Osteocyte (in vitro differentiated cells): ENCODE data around the gene FOXC1. TPM values are rescaled to one million over a fixed set of nuclear protein-coding genes. Genes with fewer than 3 reads are reported as not detected.

Experiments
- DNase-seq: peaks from one replicate; pipeline ENCODE4 v3.0.0; 2021; ENCODE audit warnings: mixed read lengths; ENCODE audit not compliant: unreplicated experiment; ENCODE audit errors: extremely low spot score
- H3K27ac Mint-ChIP-seq: one replicate; pipeline ENCODE4 v1.8.0; 2021; ENCODE audit warnings: mild to moderate bottlenecking, mixed read lengths; ENCODE audit not compliant: unreplicated experiment
- H3K27me3 Mint-ChIP-seq: one replicate; pipeline ENCODE4 v1.8.0; 2021; ENCODE audit warnings: mixed read lengths; ENCODE audit not compliant: unreplicated experiment
- H3K36me3 Mint-ChIP-seq: one replicate; pipeline ENCODE4 v1.8.0; 2021; ENCODE audit warnings: mixed read lengths; ENCODE audit not compliant: unreplicated experiment
- H3K4me1 Mint-ChIP-seq: one replicate; pipeline ENCODE4 v1.8.0; 2021; ENCODE audit warnings: mixed read lengths; ENCODE audit not compliant: unreplicated experiment
- H3K4me3 Mint-ChIP-seq: one replicate; pipeline ENCODE4 v1.8.0; 2021; ENCODE audit warnings: mild to moderate bottlenecking, moderate library complexity, mixed read lengths; ENCODE audit not compliant: unreplicated experiment
- H3K9me3 Mint-ChIP-seq: one replicate; pipeline ENCODE4 v1.8.0; 2021; ENCODE audit warnings: mixed read lengths; ENCODE audit not compliant: unreplicated experiment
- total RNA-seq: library from RNA; stranded (reverse); gene quantifications from 2 replicates; pipeline ENCODE4 v1.2.1, GENCODE V29; 2021
- TF ChIP-seq, protein P1 (sequence below): fragments of 200-600 bp; sonication (generic); IDR thresholded peaks from 2 replicates; pipeline ENCODE4 v1.5.0; 2021; ENCODE audit warnings: antibody characterized with exemption, mild to moderate bottlenecking, moderate library complexity

Gene FOXC1
- total RNA-seq, 1 donor from 2014 or later: 106 TPM

DNA sequence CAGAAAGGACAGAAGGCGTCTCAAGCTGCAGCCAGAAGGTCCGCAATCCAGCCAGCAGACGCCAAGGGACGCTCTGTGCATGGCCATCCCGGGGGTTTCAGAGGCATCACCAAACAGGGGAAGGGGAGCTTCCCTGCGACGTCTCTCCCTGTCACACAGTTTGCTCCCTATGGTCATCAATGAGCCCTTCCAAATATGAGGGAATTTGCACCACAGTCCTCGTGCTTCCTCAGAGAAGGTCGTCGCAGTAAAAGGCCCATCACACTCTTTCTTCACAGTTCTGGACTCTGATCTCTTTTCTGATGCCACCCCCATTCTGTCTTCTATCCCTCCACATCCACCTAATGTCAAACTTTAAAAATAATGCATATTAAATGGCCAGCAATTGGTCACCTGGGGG lies 10.2 kb upstream of the FOXC1 start:
- Mint-ChIP-seq H3K9me3 (no peaks in the 10 kb centered on the region), H3K4me3 (no peak overlapping the region), H3K27ac (no peak overlapping the region), H3K27me3 (peaks cover 2% of the 10 kb centered on the region), H3K36me3 (no peaks in the 10 kb centered on the region), H3K4me1 (peaks cover 17% of the 10 kb centered on the region)
- DNase-seq: no peak
- TF ChIP-seq, protein P1, sequence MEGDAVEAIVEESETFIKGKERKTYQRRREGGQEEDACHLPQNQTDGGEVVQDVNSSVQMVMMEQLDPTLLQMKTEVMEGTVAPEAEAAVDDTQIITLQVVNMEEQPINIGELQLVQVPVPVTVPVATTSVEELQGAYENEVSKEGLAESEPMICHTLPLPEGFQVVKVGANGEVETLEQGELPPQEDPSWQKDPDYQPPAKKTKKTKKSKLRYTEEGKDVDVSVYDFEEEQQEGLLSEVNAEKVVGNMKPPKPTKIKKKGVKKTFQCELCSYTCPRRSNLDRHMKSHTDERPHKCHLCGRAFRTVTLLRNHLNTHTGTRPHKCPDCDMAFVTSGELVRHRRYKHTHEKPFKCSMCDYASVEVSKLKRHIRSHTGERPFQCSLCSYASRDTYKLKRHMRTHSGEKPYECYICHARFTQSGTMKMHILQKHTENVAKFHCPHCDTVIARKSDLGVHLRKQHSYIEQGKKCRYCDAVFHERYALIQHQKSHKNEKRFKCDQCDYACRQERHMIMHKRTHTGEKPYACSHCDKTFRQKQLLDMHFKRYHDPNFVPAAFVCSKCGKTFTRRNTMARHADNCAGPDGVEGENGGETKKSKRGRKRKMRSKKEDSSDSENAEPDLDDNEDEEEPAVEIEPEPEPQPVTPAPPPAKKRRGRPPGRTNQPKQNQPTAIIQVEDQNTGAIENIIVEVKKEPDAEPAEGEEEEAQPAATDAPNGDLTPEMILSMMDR: no peak

DNA sequence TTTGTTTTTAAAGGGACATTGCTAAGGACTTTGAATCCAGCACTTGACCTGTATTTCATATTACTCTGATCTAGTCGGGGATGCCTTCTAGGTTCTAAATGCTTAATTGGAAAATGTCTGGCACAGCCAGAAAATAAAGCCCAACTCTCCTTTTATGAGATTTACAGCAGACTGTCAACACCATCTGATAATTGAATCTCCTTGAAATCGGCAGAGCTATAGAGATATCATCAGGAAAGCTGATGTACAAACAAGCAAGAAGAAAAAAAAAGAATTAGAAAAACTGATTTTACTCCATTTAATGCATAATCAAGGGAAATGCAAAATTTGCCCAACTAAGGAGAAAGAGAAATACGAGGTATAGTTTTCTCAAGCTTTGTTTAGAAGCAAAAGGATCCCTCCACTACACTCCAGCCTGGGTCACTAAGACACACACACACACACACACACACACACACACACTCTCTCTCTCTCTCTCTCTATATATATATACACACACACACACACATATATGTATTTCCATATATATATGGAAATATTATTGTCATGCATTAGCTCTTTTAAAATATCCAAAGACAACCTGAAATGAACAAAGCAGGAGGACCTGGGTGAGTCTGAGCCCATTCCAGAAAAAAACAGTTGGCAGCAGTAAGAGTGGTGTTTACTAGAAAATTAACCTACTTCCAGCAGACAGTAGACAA lies 9.5 kb upstream of the FOXC1 start:
- Mint-ChIP-seq H3K36me3 (no peaks in the 10 kb centered on the region), H3K4me3 (no peak overlapping the region), H3K9me3 (no peaks in the 10 kb centered on the region), H3K4me1 (peaks cover 17% of the 10 kb centered on the region), H3K27me3 (peaks cover 2% of the 10 kb centered on the region), H3K27ac (no peak overlapping the region)
- DNase-seq: no peak
- TF ChIP-seq, protein P1: no peak

DNA sequence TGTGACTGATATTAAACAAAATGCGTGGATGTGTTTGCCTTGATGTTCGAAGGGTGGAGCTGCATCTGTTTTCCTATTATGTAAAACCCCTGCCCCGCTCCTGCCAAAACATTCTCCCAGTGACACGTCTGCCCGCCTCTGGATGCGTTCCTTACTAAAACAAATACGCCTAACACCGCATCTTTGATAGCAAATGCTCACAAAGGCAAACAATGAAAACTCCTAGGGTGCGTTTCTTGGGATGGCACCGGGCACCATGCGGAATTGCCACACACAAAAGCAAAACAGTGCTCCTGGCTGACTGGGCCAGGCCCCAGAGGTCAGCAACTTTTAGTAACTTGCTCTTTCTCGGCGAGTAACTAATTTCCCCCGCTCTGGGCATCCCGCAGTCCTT lies 9.0 kb upstream of the FOXC1 start:
- TF ChIP-seq, protein P1: no peak
- Mint-ChIP-seq H3K27ac (no peak overlapping the region), H3K4me3 (no peak overlapping the region), H3K9me3 (no peaks in the 10 kb centered on the region), H3K27me3 (peaks cover 2% of the 10 kb centered on the region), H3K36me3 (no peaks in the 10 kb centered on the region), H3K4me1 (peaks cover 22% of the 10 kb centered on the region)
- no peak for DNase-seq

DNA sequence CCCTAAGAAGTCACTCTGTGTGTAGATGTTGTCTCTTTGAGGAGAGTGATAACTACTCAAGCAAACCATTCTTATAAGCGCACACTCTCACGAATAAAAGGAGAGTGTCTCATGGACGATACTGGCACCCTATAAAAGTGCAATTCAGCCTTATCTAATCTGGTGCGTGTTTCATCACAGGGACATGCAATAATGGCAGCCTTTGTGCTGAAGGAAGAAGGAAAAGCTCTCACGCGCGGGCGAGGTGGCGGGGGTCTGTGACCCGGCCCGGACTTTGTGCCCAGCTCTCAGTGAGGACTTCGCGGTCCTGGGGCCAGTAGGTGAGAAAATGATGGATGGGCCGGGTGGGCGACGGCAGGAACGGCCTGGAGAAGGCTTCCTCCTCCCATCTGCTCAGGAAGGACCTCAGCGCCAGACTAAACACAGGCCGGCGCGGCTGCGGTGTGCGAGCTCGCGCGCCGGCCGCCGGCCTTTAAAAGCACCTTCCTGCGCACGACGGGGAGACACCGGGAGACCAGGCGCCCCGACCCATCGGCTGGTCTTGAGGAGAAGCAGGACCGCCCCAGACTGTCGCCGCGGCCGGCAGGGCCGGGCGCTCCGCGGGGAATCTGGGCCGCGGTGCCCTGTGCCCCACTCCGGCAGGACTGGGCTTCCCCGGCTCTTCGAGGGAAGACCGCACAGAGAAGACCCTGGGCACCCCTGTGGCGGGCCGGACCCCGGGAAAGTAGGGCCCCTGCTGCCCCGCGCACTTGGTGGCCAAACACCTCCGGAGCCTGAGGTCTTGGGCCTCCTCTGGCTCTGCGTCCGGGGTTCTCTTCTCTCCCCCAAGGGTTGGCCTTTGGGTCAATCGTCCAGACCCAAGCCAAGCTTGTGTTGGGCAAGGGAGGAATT lies 8.3 kb upstream of the FOXC1 start:
- Mint-ChIP-seq H3K4me1 (peaks cover 23% of the 10 kb centered on the region), H3K27me3 (no peaks in the 10 kb centered on the region), H3K4me3 (no peak overlapping the region), H3K36me3 (no peaks in the 10 kb centered on the region), H3K27ac (no peak overlapping the region), H3K9me3 (no peaks in the 10 kb centered on the region)
- no peak for DNase-seq
- TF ChIP-seq, protein P1: no peak
